Measurements from ENCODE around the gene KCTD20. TPM values are rescaled to one million over a fixed set of nuclear protein-coding genes. Genes with fewer than 3 reads are reported as not detected.

The KCTD20 gene
- total and polyA plus RNA-seq, 2 of the 13 experiments (the other 11 are each of a cell fraction or from before 2014, with no cell fraction given) = 52.7 to 67.1 TPM

- TF ChIP-seq NFYB (CRISPR knock-in tag; IDR thresholded peaks at IDR 0.05) = no peak
- no peak; the same call in none of the 2 replicates for TF ChIP-seq ZNF784 (CRISPR knock-in tag; IDR thresholded peaks at IDR 0.05; ENCODE audit: borderline replicate concordance)
- no peak for TF ChIP-seq CEBPZ (IDR thresholded peaks at IDR 0.05; ENCODE audit: low read length)
- no peak for TF ChIP-seq RAD51 (IDR thresholded peaks at IDR 0.05; ENCODE audit: borderline replicate concordance)
- TF ChIP-seq CAMTA2 (CRISPR knock-in tag; IDR thresholded peaks at IDR 0.05; ENCODE audit: borderline replicate concordance) = no peak
- peak; percentile 86; the same call in 1 of the 2 replicates for TF ChIP-seq ZNF766 (CRISPR knock-in tag; IDR thresholded peaks at IDR 0.05; ENCODE audit: borderline replicate concordance)
- TF ChIP-seq NFRKB (IDR thresholded peaks at IDR 0.05) = no peak
Measured at GRCh38 chr6:36442671-36443470, at the start of gene KCTD20, which contains the start of gene PXT1 (continued).

GRCh38 chr6:36399970-36400369, 42.8 kb upstream of the KCTD20 start:
- Histone ChIP-seq H3K4me2 (ENCODE audit: low read depth, low read length) (no peak overlapping the region), H3K27me3 (ENCODE audit: control insufficient read depth in 1 of 2, insufficient read depth in 2 of 2, low read length in 2 of 2) (peaks cover 0 to 22% of the 10 kb centered on the region in 2 experiments; a peak in 2 of 5 replicates), H3K4me1 (ENCODE audit: insufficient read depth, low read length) (no peaks in the 10 kb centered on the region), H3K79me2 (ENCODE audit: insufficient read depth, low read length) (no peaks in the 10 kb centered on the region), H3K9me3 (ENCODE audit: low read length) (no peaks in the 10 kb centered on the region), H2AFZ (ENCODE audit: low read length) (no peak overlapping the region), H4K20me1 (ENCODE audit: insufficient read depth, low read length) (no peaks in the 10 kb centered on the region), H3K36me3 (replicated peaks in 1 of 2; ENCODE audit: control insufficient read depth in 1 of 2, insufficient read depth in 2 of 2, low read length in 2 of 2) (no peaks in the 10 kb centered on the region), H3K9ac (ENCODE audit: insufficient read depth, low read depth, low read length) (no peak overlapping the region), H3K27ac (ENCODE audit: extremely low read length, insufficient read depth, low read length) (no peak overlapping the region), H3K4me3 (replicated peaks in 1 of 3; ENCODE audit: insufficient read depth in 1 of 3, low read depth in 2 of 3, low read length in 3 of 3) (no peak overlapping the region)
- no peak for ATAC-seq
- BruUV-seq (replicated peaks) = no TSS peak
- CTCF ChIA-PET (ENCODE audit: low intra/inter-chr PET ratio, low total read pairs) = no interaction called here
- no peak for TF ChIP-seq NFE2L2 (IDR thresholded peaks at IDR 0.05; ENCODE audit: low read length)
- intact Hi-C loops (cut with micrococcal nuclease; ENCODE audit: unreplicated experiment) (no loop called here), in situ Hi-C loops (cut with HindIII; ENCODE audit: extremely low pct_ligation_motif_present, low pct_unique_long_range_greater_than_20kb) (no loop called here)
- POLR2A ChIA-PET = no interaction called here
- no peak for FAIRE-seq
- WGBS (ENCODE audit: low lambda C conversion rate) = 0% methylated on average over 1 of the region's 1 CpG
- DNase-seq (ENCODE audit: low spot score) = no peak

Data from HepG2 (cell line).